ENCODE data around the gene RNF157.

RNF157 gene

GRCh38 chr17:76191896-76192295 is 48.4 kb downstream of the RNF157 start:
- no peak for TF ChIP-seq GABPA (IDR thresholded peaks at IDR 0.05; ENCODE audit: low read depth)
- no peak for TF ChIP-seq REST (IDR thresholded peaks at IDR 0.05; ENCODE audit: insufficient replicate concordance, low read depth)
- no peak for TF ChIP-seq CTCF (IDR thresholded peaks at IDR 0.05; ENCODE audit: insufficient read depth, low read length)
- TF ChIP-seq POLR2AphosphoS5 (IDR thresholded peaks at IDR 0.05; ENCODE audit: low read depth): no peak
- TF ChIP-seq SPI1 (IDR thresholded peaks at IDR 0.05; ENCODE audit: borderline replicate concordance, low read depth): no peak
- no peak for DNase-seq (ENCODE audit: low read depth in 1 of 2, low spot score in 1 of 2)
- no peaks in the 10 kb centered on the region for H3K27me3 ChIP-seq (ENCODE audit: insufficient read depth, poor library complexity, severe bottlenecking)
- no peak overlapping the region for H3K27ac ChIP-seq (replicated peaks)
- no peak overlapping the region for H3K4me3 ChIP-seq (replicated peaks; ENCODE audit: insufficient read depth, low read length)

GRCh38 chr17:76189741-76190140 is 50.6 kb downstream of the RNF157 start:
- TF ChIP-seq POLR2AphosphoS5 (IDR thresholded peaks at IDR 0.05; ENCODE audit: low read depth): no peak
- TF ChIP-seq CTCF (IDR thresholded peaks at IDR 0.05; ENCODE audit: insufficient read depth, low read length): no peak
- no peak for TF ChIP-seq GABPA (IDR thresholded peaks at IDR 0.05; ENCODE audit: low read depth)
- TF ChIP-seq REST (IDR thresholded peaks at IDR 0.05; ENCODE audit: insufficient replicate concordance, low read depth): no peak
- TF ChIP-seq SPI1 (IDR thresholded peaks at IDR 0.05; ENCODE audit: borderline replicate concordance, low read depth): no peak
- Histone ChIP-seq H3K27ac (replicated peaks) (no peak overlapping the region), H3K4me3 (replicated peaks; ENCODE audit: insufficient read depth, low read length) (no peak overlapping the region), H3K27me3 (ENCODE audit: insufficient read depth, poor library complexity, severe bottlenecking) (no peaks in the 10 kb centered on the region)
- no peak for DNase-seq (ENCODE audit: low read depth in 1 of 2, low spot score in 1 of 2)

- DNase-seq (ENCODE audit: low read depth in 1 of 2, low spot score in 1 of 2): no peak
- Histone ChIP-seq H3K27me3 (ENCODE audit: insufficient read depth, poor library complexity, severe bottlenecking) (no peaks in the 10 kb centered on the region), H3K4me3 (replicated peaks; ENCODE audit: insufficient read depth, low read length) (no peak overlapping the region), H3K27ac (replicated peaks) (no peak overlapping the region)
- TF ChIP-seq SPI1 (IDR thresholded peaks at IDR 0.05; ENCODE audit: borderline replicate concordance, low read depth) (no peak), REST (IDR thresholded peaks at IDR 0.05; ENCODE audit: insufficient replicate concordance, low read depth) (no peak), GABPA (IDR thresholded peaks at IDR 0.05; ENCODE audit: low read depth) (no peak), CTCF (IDR thresholded peaks at IDR 0.05; ENCODE audit: insufficient read depth, low read length) (no peak), POLR2AphosphoS5 (IDR thresholded peaks at IDR 0.05; ENCODE audit: low read depth) (no peak)
Observed at GRCh38 chr17:76189247-76189646, 51.0 kb downstream of the RNF157 start.

Data from HL-60 (cell line).